Caco-2 (cell line): Measurements from ENCODE around the gene PRR35. TPM values are rescaled to one million over a fixed set of nuclear protein-coding genes. Genes with fewer than 3 reads are reported as not detected.

ENCODE experiments used
- BruUV-seq: library from RNA; stranded (reverse); fragments of 400-500 nt; replicated peaks from 2 replicates; lab custom pipeline; 2021; lab: Mats Ljungman, UMichigan
- CTCF ChIA-PET: fragments of 300-600 bp; sonication (Branson Sonifier 250); formaldehyde crosslinking; loops from one replicate; lab custom pipeline; 2022; ENCODE audit warnings: antibody characterized with exemption; lab: Charles Lee
- POLR2A ChIA-PET: fragments of 300-600 bp; sonication (Branson Sonifier 250); formaldehyde crosslinking; loops from one replicate; lab custom pipeline; 2022; ENCODE audit warnings: antibody characterized with exemption; lab: Charles Lee
- DNase-seq, 2 experiments: peaks; one replicate each; pipeline versions ENCODE4 v3.0.0 to v3.0.0-alpha.2; 2020 to 2022
- H3K27me3 ChIP-seq: replicated peaks from 2 replicates; pipeline ENCODE4 v1.6.0; 2011; ENCODE audit warnings: low read length; ENCODE audit not compliant: control insufficient read depth, insufficient read depth
- H3K36me3 ChIP-seq: 2 replicates; pipeline ENCODE4 v1.5.1; 2011; ENCODE audit warnings: low read length; ENCODE audit not compliant: control insufficient read depth, insufficient read depth
- H3K4me1 ChIP-seq: fragments of 250-450 bp; sonication (Bioruptor Pico); 2 replicates; pipeline ENCODE4 v1.5.1; 2020; ENCODE audit warnings: mild to moderate bottlenecking
- H3K4me3 ChIP-seq: 2 replicates; pipeline ENCODE4 v1.5.1; 2011; ENCODE audit warnings: low read depth, mild to moderate bottlenecking, control low read depth, low read length
- H3K9me3 ChIP-seq: fragments of 250-450 bp; sonication (Bioruptor Pico); 2 replicates; pipeline ENCODE4 v1.5.1; 2020; ENCODE audit warnings: mild to moderate bottlenecking, moderate library complexity
- H3K27ac Mint-ChIP-seq: one replicate; pipeline ENCODE4 v1.8.0; 2022; ENCODE audit warnings: mixed read lengths; ENCODE audit not compliant: unreplicated experiment
- H3K27me3 Mint-ChIP-seq: one replicate; pipeline ENCODE4 v1.8.0; 2022; ENCODE audit warnings: mixed read lengths; ENCODE audit not compliant: insufficient read depth, unreplicated experiment
- H3K36me3 Mint-ChIP-seq: one replicate; pipeline ENCODE4 v1.8.0; 2022; ENCODE audit warnings: mild to moderate bottlenecking, mixed read lengths; ENCODE audit not compliant: insufficient read depth, unreplicated experiment
- H3K4me1 Mint-ChIP-seq: one replicate; pipeline ENCODE4 v1.8.0; 2022; ENCODE audit warnings: low read depth, mixed read lengths; ENCODE audit not compliant: unreplicated experiment
- H3K4me3 Mint-ChIP-seq: one replicate; pipeline ENCODE4 v1.8.0; 2022; ENCODE audit warnings: mild to moderate bottlenecking, moderate library complexity, mixed read lengths; ENCODE audit not compliant: unreplicated experiment
- H3K9me3 Mint-ChIP-seq: one replicate; pipeline ENCODE4 v1.8.0; 2022; ENCODE audit warnings: mixed read lengths; ENCODE audit not compliant: unreplicated experiment
- CTCF ChIP-seq, 2 experiments: fragments of 200-600 bp in 1 of 2; IDR thresholded peaks; 1 replicate in 1 of 2; 2 replicates in 1 of 2; pipeline versions ENCODE4 v1.5.1 to v1.8.0; 2011 to 2022; ENCODE audit warnings: antibody characterized with exemption in 1 of 2, control low read depth in 1 of 2, inconsistent platforms in 1 of 2, low read depth in 1 of 2, low read length in 1 of 2, mild to moderate bottlenecking in 1 of 2, moderate library complexity in 1 of 2; ENCODE audit not compliant: insufficient read depth in 1 of 2, severe bottlenecking in 1 of 2, unreplicated experiment in 1 of 2
- intact Hi-C: fragments of 100-400 bp; cut with micrococcal nuclease; formaldehyde crosslinking; loops from one replicate; pipeline ENCODE4 v1.10.0; 2022; ENCODE audit not compliant: unreplicated experiment
- total RNA-seq: library from RNA; stranded (reverse); gene quantifications from 2 replicates; pipeline ENCODE4 v1.2.3, GENCODE V29; 2022

PRR35 gene
- total RNA-seq, 1 experiment from 2014 or later: not detected

GRCh38 chr16:591892-592517, 31.8 kb downstream of the PRR35 start:
- Histone ChIP-seq H3K4me3 (no peak overlapping the region), H3K4me1 (peaks cover 32% of the 10 kb centered on the region), H3K27me3 (no peaks in the 10 kb centered on the region), H3K36me3 (no peaks in the 10 kb centered on the region; the same call in 1 of the 2 replicates), H3K9me3 (no peaks in the 10 kb centered on the region)
- no TSS peak for BruUV-seq
- TF ChIP-seq CTCF (IDR thresholded peaks at IDR 0.05; ENCODE audit: insufficient read depth in 1 of 2, low read depth in 1 of 2, low read length in 1 of 2, severe bottlenecking in 1 of 2, unreplicated experiment in 1 of 2): no peak
- peak in 1 of 2 experiments; percentile 17 for DNase-seq
- Mint-ChIP-seq H3K36me3 (peaks cover 41% of the 10 kb centered on the region), H3K27me3 (no peaks in the 10 kb centered on the region), H3K27ac (peak overlapping the region; percentile 66), H3K4me1 (peaks cover 25% of the 10 kb centered on the region), H3K4me3 (peak overlapping the region; percentile 75), H3K9me3 (no peaks in the 10 kb centered on the region)
- intact Hi-C loops: no loop called here
- ChIA-PET CTCF (no interaction called here), POLR2A (no interaction called here)

GRCh38 chr16:592518-593306, 32.5 kb downstream of the PRR35 start:
- Mint-ChIP-seq H3K27ac (peak overlapping the region; percentile 66), H3K9me3 (no peaks in the 10 kb centered on the region), H3K27me3 (no peaks in the 10 kb centered on the region), H3K4me3 (peak overlapping the region; percentile 75), H3K36me3 (peaks cover 37% of the 10 kb centered on the region), H3K4me1 (peaks cover 25% of the 10 kb centered on the region)
- peak in 1 of 2 experiments; percentile 48 for DNase-seq
- Histone ChIP-seq H3K27me3 (no peaks in the 10 kb centered on the region), H3K4me1 (peaks cover 31% of the 10 kb centered on the region), H3K36me3 (no peaks in the 10 kb centered on the region; the same call in 1 of the 2 replicates), H3K9me3 (no peaks in the 10 kb centered on the region), H3K4me3 (no peak overlapping the region)
- CTCF ChIA-PET: interaction anchor here (0.6 to 1.0 kb wide), 3 partner anchors 9 to 88 kb away, joined by 3 to 6 read pairs (median 3); partner anchors contain the start of gene MCRIP2
- no TSS peak for BruUV-seq
- intact Hi-C loops: no loop called here
- POLR2A ChIA-PET: interaction anchor here (1.2 kb wide), 1 partner anchor 56 kb away, joined by 4 read pairs; the partner anchor contains the start of gene WDR90
- TF ChIP-seq CTCF (IDR thresholded peaks at IDR 0.05; ENCODE audit: insufficient read depth in 1 of 2, low read depth in 1 of 2, low read length in 1 of 2, severe bottlenecking in 1 of 2, unreplicated experiment in 1 of 2): no peak

GRCh38 chr16:593406-593805, 33.2 kb downstream of the PRR35 start:
- TF ChIP-seq CTCF (IDR thresholded peaks at IDR 0.05; ENCODE audit: insufficient read depth in 1 of 2, low read depth in 1 of 2, low read length in 1 of 2, severe bottlenecking in 1 of 2, unreplicated experiment in 1 of 2): no peak
- no peaks in the 10 kb centered on the region for H3K9me3 Mint-ChIP-seq
- peak overlapping the region; percentile 66 for H3K27ac Mint-ChIP-seq
- peak; percentile 65 to 84 for DNase-seq
- peaks cover 25% of the 10 kb centered on the region for H3K4me1 Mint-ChIP-seq
- no peaks in the 10 kb centered on the region for H3K27me3 Mint-ChIP-seq
- BruUV-seq: no TSS peak
- no peaks in the 10 kb centered on the region for H3K27me3 ChIP-seq
- peaks cover 32% of the 10 kb centered on the region for H3K36me3 Mint-ChIP-seq
- H3K9me3 ChIP-seq: no peaks in the 10 kb centered on the region
- ChIA-PET POLR2A (interaction anchor here (1.2 kb wide), 1 partner anchor 56 kb away, joined by 4 read pairs; the partner anchor contains the start of gene WDR90), CTCF (interaction anchor here (0.6 to 1.0 kb wide), 3 partner anchors 9 to 88 kb away, joined by 3 to 6 read pairs (median 3); partner anchors contain the start of gene MCRIP2)
- peak overlapping the region; percentile 42 for H3K4me3 Mint-ChIP-seq
- H3K4me3 ChIP-seq: peak overlapping the region; percentile 22; the same call in 1 of the 2 replicates
- no peaks in the 10 kb centered on the region for H3K36me3 ChIP-seq
- H3K4me1 ChIP-seq: peaks cover 29% of the 10 kb centered on the region
- intact Hi-C loops: no loop called here
